ENCODE results near the gene EBF4.
"Not testable (repeated sequence)": the region's sequence is repeated elsewhere in the genome, so short reads cannot be mapped to it uniquely, and the experiment has no call there.

Gene EBF4

DNA sequence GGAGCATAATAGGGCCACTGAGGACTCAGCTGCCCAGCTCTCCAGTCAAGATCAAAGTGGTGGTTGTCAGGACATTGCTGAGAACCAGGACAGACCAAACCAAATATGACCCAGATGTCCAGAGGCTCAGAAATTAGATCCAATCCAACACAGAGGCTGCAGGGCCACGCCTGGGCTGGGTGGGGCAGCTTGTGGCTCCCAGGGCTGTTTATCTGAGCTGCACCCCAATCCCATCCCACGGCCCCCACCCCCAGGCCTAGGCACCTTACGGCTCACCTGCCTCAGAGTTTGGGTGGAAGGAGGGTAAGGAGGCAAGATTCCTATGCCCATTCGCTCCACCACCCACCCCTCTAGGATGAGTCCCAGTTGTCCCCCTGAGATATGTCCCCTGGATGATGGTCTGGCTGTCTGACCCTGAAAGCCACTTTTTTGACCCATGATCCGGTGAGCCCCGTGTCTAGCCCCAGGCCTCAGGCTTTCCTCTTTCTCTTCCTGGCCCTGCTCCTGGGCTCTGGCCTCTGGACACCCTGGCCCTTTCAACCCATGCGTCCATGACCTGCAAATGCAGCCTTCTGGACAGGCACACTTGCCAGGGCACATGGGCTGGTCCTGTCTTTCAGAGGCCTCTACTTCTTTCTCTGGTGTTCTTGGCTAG, 67.8 kb downstream of the EBF4 start:
- DNase-seq = no peak

GRCh38 chr20:2760952-2761305, 68.3 kb downstream of the EBF4 start:
- DNase-seq = no peak

- DNase-seq = no peak
Measured at GRCh38 chr20:2761885-2762284, 69.3 kb downstream of the EBF4 start.

- no peak for DNase-seq
Measured at GRCh38 chr20:2762578-2763131, 70.1 kb downstream of the EBF4 start.

DNA sequence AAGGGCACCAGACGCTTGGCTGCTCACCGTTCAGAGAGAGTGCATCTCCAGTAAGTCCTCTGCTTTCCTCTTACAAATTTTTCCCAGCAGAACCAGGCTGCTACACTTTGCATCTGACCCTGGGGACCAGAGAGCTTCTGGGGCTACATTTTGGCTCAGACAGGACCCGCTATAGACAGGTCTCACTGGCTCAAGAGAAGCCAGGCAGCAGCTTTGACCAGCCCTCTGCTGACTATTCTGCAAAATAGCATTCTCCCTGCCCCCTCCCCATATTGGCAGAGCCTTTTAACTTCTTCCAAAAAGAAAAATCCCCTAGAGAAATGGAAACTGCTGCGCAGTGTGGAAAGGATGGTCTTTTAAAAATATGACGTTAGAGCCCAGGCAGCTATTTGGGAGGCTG, 70.6 kb downstream of the EBF4 start:
- no peak for DNase-seq

DNA sequence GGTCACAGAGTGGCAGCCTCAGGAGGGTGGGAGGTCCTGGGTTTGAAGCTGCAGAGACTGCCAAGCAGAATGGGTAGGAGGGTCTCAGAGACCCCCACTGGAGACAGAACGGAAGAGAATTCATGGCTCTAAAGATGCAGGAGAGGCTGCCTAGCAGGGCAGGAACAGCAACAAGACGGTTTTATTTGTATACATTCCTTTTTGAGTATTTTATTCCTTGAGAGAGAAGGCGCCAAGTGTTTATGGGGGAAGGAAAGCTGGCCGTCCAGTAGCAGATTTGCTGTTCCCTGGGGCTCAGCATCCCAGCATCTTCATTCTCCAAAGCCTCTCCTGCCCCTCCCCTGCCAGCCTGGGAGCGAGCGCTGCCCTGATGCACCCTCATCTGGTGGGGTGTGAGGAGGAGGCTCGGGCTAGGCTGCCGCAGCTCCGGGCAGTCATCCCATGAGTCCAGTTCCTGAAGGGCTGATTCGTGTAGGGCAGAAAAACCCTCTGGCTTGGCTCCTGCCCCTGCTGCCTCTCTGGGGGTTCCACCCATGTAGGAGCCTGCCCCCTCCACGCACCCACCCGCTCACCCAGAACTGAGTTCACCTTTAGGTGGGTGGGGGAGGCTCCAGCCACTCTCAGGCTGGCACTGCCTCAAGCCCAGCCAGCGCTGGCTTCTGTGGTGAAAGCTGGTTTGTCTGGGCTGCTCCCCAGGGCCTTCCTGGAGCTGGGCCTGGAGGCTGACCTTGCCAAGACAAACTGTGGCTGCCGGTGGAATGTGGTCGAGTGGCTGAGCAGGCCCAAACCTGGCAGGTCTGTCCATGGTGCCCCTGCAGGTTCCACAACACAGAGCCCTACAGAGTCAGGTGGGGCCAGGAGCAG, 75.4 kb downstream of the EBF4 start:
- peak; percentile 8 for DNase-seq

DNA sequence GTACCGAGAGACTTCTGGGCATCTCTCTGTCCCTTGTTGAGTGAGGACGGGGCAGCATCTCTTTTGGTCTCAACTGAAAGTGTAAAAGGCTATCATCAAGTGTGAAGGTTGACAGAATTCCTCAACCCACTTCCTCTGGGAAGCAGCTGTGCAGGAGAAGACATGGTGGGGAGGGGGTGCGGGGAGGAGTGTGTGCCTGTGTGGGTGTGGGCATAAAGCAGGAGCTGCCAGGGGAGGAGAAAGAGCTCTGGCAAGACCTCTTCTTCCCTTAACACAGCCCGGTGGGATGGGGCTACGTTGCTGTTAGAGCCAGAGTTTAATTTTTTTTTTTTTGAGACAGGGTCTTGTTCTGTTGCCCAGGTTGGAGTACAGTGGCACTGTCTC, 76.0 kb downstream of the EBF4 start:
- DNase-seq = no peak

DNA sequence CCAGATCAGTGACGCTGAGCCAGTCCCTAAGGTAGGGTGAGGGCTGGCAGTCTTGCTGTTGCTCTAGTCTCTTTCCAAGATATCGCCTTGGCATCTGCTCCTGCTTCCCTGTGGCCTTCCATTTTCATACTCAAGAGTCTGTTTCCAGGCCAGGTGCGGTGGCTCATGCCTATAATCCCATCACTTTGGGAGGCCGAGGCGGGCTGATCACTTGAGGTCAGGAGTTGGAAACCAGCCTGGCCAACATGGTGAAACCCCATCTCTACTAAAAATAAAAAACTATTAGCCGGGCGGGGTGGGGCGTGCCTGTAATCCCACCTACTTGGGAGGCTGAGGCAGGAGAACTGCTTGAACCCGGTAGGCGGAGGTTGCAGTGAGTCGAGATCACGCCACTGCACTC, 77.5 kb downstream of the EBF4 start:
- not testable (repeated sequence) for DNase-seq

DNA sequence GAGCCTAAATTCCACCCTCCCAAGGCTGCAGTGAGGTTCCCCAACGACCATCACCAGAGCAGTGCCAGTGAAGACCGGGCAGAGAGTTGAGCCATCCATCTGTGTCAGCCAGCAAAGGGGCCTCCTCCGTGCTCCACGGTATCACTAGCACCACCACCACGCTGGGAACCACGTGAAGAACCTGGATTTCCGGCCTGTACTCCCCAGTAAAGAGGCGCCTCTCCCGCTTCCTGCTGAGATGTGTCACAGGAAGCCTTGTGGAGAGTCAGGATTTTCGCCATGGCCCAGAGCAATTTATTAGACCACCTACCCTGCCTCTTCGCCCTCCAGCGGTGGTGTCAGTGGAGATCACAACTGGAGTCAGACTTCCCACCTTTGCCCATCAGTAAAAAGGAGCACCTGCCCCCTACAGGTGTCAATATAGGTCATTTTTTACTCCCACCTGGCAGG, 79.1 kb downstream of the EBF4 start:
- no peak for DNase-seq

- no peak for DNase-seq
Measured at GRCh38 chr20:2773812-2774211, 81.2 kb downstream of the EBF4 start.

GRCh38 chr20:2775139-2775538, 82.6 kb downstream of the EBF4 start:
- no peak for DNase-seq

DNA sequence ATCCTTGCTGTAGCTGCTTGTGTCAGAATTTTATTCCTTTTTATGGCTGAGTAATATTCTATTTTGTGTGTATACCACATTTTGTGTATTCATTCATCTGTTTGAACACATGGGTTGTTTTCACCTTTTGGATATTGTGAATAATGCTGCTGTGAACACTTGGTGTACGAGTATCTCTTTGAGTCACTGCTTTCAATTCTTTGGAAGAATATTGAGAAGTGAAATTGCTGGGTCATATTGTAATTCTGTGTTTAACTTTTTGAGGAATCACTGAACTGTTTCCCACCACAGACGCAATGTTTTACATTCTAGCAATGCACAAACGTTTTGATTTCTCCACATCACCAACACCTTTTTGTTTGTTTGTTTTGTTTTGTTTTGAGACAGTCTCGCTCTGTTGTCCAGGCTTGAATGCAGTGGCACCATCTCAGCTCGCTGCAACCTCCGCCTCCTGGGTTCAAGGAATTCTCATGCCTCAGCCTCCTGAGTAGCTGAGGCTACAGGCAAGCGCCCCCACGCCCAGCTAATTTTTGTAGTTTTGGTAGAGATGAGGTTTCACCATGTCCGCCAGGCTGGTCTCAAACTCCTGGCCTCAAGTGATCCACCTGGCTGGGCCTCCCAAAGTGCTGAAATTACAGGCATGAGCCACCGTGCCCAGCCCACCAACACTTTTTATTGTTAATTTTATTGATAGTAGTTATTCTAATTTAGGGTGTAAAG, 86.2 kb downstream of the EBF4 start:
- DNase-seq = no peak

DNA sequence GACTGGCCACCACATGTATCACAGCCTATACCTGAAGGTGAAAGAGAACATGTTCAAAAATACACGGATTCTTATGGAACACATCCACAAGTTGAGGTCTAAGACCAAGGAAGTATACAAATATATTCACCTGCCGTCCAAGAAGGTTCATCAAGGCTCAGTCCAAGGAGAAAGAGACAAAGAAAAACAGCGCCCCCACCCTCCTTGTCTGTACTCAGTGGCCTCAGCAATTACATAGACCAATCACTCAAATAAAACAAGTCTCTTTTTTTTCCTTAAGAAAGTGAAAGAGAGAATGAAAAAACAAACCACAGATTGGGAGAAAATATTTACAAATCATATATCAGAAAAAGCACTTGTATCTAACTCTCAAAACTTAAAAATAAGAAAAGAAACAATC, 88.4 kb downstream of the EBF4 start:
- DNase-seq = no peak

GRCh38 chr20:2783908-2784566, 91.5 kb downstream of the EBF4 start:
- DNase-seq = no peak

DNA sequence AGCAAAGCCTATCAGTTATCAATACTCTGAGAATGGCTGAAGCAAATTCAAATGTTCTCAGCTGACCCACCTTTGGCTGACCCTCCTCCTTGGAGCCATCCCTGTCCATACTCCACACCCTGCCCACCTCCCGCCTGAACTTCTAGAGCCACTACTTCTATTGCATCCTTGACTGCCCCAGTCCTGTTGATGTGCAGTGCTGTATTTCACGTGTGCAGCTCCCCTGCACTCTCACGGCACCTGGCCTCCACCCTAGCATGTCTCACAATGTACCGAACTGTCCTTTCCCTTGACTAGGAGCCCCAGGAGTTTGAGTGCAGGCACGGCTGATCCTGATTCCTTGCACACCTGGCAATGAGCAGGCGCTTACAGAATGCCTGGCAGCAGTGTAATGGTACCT, 100.9 kb downstream of the EBF4 start:
- DNase-seq = no peak

GRCh38 chr20:2794202-2794748, 101.7 kb downstream of the EBF4 start:
- DNase-seq = no peak

GRCh38 chr20:2794866-2795447, 102.4 kb downstream of the EBF4 start:
- DNase-seq = no peak

GRCh38 chr20:2795451-2795850, 102.9 kb downstream of the EBF4 start:
- DNase-seq = no peak

DNA sequence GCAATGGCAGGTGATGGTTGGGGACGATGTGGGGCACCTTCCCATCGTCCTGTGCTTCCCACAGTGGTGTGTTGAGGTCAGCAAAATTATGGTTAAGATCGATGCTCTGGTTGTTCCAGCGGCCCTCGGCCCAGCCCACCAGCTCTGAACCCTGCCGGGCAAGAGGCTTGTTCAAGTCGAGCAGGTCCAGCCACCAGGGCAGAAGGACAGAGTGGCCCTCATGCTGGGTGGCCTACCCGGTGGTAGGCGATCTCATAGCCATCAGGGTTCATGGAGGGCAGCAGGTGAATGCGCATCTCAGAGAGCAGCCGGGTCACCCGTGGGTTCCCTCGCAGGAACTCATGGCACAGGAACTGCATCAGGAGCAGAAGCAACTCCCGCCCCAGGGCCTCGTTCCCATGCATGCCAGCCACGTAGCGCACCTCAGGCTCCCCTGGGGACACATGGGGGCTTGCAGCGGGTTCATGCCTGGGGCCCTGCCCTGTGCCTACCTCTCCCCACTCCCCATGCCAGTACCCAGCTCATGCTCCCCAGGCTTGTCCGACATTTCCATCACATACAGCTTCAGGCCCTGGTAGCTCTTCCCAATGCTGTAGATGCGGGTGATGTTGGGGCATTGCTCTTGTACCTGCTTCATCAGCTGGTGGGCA, 103.6 kb downstream of the EBF4 start:
- no peak for DNase-seq

- DNase-seq = no peak
Measured at GRCh38 chr20:2797136-2797983, 104.8 kb downstream of the EBF4 start.

Measured in NCI-H1092 treated with DMSO at 0.1 percent for 48 hours (cell line).